Measurements from ENCODE around the gene DDX51. TPM values are rescaled to one million over a fixed set of nuclear protein-coding genes. Genes with fewer than 3 reads are reported as not detected.

Gene DDX51
- total RNA-seq, 1 donor from 2014 or later = 28.1 TPM

DNA sequence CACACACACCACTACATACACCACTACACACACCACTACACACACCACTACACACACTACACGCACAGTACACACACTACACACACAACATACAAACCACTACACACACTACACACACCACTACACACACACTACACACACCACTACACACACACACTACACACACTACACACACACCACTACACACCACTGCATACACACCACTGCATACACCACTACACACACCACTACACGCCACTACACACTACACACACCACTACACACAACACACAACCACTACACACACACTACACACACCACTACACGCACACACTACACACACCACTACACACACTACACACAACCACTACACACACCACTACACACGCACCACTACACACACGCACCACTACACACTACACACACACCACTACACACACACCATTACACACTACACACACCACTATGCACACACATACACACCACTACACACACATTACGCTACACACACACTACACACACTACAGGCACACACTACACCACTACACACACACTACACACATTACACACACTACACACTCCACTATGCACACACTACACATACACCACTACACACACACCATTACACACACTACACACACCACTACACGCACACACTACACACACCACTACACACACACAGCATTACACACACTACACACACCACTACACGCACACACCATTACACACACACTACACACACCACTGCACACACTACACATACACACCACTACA lies 12.6 kb upstream of the DDX51 start:
- H3K36me3 Mint-ChIP-seq (ENCODE audit: insufficient read depth) = no peaks in the 10 kb centered on the region
- no peak for DNase-seq (ENCODE audit: low spot score, unreplicated experiment)
- H3K4me3 Mint-ChIP-seq (ENCODE audit: low read depth) = no peak overlapping the region
- TF ChIP-seq, protein P1, sequence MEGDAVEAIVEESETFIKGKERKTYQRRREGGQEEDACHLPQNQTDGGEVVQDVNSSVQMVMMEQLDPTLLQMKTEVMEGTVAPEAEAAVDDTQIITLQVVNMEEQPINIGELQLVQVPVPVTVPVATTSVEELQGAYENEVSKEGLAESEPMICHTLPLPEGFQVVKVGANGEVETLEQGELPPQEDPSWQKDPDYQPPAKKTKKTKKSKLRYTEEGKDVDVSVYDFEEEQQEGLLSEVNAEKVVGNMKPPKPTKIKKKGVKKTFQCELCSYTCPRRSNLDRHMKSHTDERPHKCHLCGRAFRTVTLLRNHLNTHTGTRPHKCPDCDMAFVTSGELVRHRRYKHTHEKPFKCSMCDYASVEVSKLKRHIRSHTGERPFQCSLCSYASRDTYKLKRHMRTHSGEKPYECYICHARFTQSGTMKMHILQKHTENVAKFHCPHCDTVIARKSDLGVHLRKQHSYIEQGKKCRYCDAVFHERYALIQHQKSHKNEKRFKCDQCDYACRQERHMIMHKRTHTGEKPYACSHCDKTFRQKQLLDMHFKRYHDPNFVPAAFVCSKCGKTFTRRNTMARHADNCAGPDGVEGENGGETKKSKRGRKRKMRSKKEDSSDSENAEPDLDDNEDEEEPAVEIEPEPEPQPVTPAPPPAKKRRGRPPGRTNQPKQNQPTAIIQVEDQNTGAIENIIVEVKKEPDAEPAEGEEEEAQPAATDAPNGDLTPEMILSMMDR (IDR thresholded peaks at IDR 0.05; ENCODE audit: unreplicated experiment) = no peak
- no peaks in the 10 kb centered on the region for H3K9me3 Mint-ChIP-seq (ENCODE audit: low read depth)
- no peak overlapping the region for H3K27ac Mint-ChIP-seq
- peaks cover 10% of the 10 kb centered on the region for H3K27me3 Mint-ChIP-seq
- H3K4me1 Mint-ChIP-seq (ENCODE audit: low read depth) = no peaks in the 10 kb centered on the region

DNA sequence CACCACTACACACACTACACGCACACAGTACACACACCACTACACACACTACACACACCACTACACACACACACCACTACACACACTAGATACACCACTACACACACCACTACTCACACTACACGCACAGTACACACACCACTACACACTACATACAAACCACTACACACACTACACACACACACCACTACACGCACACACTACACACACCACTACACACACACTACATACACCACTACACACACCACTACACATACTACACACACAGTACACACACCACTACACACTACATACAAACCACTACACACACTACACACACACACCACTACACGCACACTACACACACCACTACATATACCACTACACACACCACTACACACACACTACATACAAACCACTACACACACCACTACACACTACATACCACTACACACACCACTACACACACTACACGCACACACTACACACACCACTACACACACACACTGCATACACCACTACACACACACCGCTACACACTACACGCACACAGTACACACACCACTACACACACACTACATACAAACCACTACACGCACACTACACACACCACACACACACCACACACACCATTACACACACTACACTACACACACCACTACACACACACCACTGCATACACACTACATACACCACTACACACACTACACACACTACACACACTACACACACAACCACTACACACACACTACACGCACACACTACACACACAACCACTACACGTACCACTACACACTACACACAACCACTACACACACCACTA lies 11.9 kb upstream of the DDX51 start:
- DNase-seq (ENCODE audit: low spot score, unreplicated experiment) = no peak
- H3K9me3 Mint-ChIP-seq (ENCODE audit: low read depth) = no peaks in the 10 kb centered on the region
- no peak overlapping the region for H3K27ac Mint-ChIP-seq
- no peaks in the 10 kb centered on the region for H3K4me1 Mint-ChIP-seq (ENCODE audit: low read depth)
- H3K4me3 Mint-ChIP-seq (ENCODE audit: low read depth) = no peak overlapping the region
- peaks cover 10% of the 10 kb centered on the region for H3K27me3 Mint-ChIP-seq
- TF ChIP-seq, protein P1 (IDR thresholded peaks at IDR 0.05; ENCODE audit: unreplicated experiment) = no peak
- H3K36me3 Mint-ChIP-seq (ENCODE audit: insufficient read depth) = no peaks in the 10 kb centered on the region

DNA sequence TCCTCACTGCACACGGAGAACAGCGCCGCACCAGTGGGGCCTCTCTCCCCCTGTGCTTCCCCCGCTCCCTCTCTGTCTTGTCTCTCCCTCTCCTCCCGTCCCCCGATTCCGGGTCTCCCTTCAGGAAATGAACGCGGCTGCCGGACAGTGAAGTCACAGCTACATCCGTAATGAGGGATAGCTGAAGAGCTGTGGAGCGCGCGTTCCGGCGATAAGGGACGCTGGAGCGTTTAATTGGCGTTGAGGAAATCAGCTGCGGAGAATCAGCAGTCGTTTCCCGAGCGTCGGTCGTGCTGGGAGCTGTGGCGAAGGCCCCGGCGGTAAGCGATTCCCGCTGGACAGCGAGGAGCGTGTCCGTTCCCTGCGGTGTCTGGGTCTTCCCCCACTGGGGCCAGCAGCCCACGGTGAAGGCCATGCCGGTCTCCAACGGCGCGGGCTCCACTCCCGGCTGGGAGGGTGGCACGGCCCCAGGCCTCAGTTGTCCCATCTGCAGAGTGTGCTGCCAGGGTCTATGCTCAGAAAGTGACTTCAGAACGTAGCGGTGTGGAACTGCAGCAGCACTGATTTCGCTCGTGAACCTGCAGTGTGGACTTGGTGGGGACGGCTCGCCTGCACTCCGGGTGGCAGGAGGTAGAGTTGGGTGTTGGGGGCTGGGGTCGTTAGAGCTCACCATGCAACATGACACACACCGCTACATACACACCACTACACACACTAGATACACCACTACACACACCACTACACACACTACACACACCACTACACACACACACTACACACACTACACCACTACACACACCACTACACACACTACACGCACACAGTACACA lies 11.0 kb upstream of the DDX51 start:
- H3K4me1 Mint-ChIP-seq (ENCODE audit: low read depth) = no peaks in the 10 kb centered on the region
- no peaks in the 10 kb centered on the region for H3K9me3 Mint-ChIP-seq (ENCODE audit: low read depth)
- no peak overlapping the region for H3K27ac Mint-ChIP-seq

DNA sequence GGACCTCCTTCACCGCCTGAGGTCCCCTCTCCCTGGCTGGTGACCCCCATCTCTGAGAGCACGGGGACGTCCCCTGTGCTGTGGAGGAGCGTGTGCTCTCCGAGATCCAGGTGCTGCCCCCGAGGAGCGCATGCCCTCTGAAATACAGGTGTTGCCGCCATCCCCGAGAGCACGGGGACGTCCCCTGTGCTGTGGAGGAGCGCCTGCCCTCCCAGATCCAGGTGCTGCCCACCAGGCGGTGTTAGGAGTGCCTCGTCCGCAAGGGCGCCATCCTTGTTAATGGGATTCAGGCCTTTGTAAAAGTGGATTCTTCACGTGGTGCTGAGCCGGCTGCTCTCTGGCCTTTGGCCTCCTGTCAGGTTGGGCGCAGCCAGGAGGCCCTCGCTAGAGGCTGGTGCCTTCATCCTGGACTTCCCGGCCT lies 10.2 kb upstream of the DDX51 start:
- Mint-ChIP-seq H3K27me3 (peaks cover 3% of the 10 kb centered on the region), H3K9me3 (ENCODE audit: low read depth) (no peaks in the 10 kb centered on the region), H3K4me3 (ENCODE audit: low read depth) (no peak overlapping the region), H3K27ac (no peak overlapping the region), H3K36me3 (ENCODE audit: insufficient read depth) (no peaks in the 10 kb centered on the region), H3K4me1 (ENCODE audit: low read depth) (no peaks in the 10 kb centered on the region)
- DNase-seq (ENCODE audit: low spot score, unreplicated experiment) = no peak
- TF ChIP-seq, protein P1 (IDR thresholded peaks at IDR 0.05; ENCODE audit: unreplicated experiment) = no peak

More for the DNA sequence above, 11.0 kb upstream of the DDX51 start:
- no peak for DNase-seq (ENCODE audit: low spot score, unreplicated experiment)
- no peak overlapping the region for H3K4me3 Mint-ChIP-seq (ENCODE audit: low read depth)
- H3K27me3 Mint-ChIP-seq = peaks cover 9% of the 10 kb centered on the region
- TF ChIP-seq, protein P1 (IDR thresholded peaks at IDR 0.05; ENCODE audit: unreplicated experiment) = no peak
- no peaks in the 10 kb centered on the region for H3K36me3 Mint-ChIP-seq (ENCODE audit: insufficient read depth)
